ENCODE results near the gene LCOR. TPM values are rescaled to one million over a fixed set of nuclear protein-coding genes. Genes with fewer than 3 reads are reported as not detected.

The LCOR gene
- total RNA-seq, 4 donors from 2014 or later = 29.1 to 60.9 (median 42.4) TPM

GRCh38 chr10:96856317-96856716, 24.2 kb downstream of the LCOR start:
- peaks cover 10 to 25% of the 10 kb centered on the region in 2 donors for H3K4me1 ChIP-seq
- 89 to 91% methylated on average over 3 of the region's 3 CpGs for WGBS, 2 donors

DNA sequence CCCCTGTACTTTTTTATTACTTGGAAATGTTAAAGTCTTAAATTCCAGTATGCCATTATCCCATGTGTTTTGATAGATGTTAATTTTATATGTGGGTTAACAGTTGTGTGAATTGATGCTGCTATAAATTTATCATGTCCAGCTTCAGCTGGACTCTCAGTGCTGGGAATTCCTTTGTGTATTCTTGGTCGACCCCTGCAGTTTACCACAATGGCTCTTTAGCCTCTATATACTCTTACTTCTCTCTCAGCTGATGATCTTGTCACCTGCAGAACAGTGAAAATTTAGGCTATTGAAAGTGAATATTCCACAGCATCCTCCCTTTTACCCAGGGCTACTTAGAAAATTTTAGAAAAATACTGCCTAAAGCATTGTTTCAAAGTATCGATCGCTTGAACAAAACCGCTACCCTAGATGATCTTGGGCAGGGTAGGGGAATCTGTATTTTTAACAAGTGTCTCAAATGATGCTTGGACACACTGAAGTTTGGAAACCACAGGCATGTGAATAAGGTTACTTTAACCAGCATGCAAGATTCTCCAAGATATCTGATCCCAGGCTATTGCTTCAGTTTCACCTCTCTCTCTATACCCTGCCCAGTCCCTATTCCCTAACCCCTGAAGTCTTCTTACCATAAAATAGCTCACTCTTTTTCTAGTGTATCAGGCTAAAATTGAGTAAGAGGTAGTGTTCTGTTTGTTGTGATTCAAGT, 25.4 kb downstream of the LCOR start:
- DNase-seq = no peak
- Histone ChIP-seq H3K4me3 (replicated peaks in 1 of 3) (no peak overlapping the region), H3K27me3 (no peaks in the 10 kb centered on the region), H3K9me3 (no peaks in the 10 kb centered on the region), H3K27ac (no peak overlapping the region), H3K36me3 (no peaks in the 10 kb centered on the region), H3K4me1 (peaks cover 10 to 25% of the 10 kb centered on the region in 2 donors)
- TF ChIP-seq, protein P1, sequence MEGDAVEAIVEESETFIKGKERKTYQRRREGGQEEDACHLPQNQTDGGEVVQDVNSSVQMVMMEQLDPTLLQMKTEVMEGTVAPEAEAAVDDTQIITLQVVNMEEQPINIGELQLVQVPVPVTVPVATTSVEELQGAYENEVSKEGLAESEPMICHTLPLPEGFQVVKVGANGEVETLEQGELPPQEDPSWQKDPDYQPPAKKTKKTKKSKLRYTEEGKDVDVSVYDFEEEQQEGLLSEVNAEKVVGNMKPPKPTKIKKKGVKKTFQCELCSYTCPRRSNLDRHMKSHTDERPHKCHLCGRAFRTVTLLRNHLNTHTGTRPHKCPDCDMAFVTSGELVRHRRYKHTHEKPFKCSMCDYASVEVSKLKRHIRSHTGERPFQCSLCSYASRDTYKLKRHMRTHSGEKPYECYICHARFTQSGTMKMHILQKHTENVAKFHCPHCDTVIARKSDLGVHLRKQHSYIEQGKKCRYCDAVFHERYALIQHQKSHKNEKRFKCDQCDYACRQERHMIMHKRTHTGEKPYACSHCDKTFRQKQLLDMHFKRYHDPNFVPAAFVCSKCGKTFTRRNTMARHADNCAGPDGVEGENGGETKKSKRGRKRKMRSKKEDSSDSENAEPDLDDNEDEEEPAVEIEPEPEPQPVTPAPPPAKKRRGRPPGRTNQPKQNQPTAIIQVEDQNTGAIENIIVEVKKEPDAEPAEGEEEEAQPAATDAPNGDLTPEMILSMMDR (IDR thresholded peaks at IDR 0.05) = no peak
- TF ChIP-seq POLR2A (IDR thresholded peaks at IDR 0.05) = no peak
- intact Hi-C loops (cut with DNase I) = no loop called here
- WGBS, 2 donors = 91 to 92% methylated on average over 4 of the region's 4 CpGs

More at GRCh38 chr10:96856317-96856716, 24.2 kb downstream of the LCOR start:
- no peaks in the 10 kb centered on the region for H3K27me3 ChIP-seq
- H3K27ac ChIP-seq = no peak overlapping the region
- H3K4me3 ChIP-seq (replicated peaks in 1 of 3) = no peak overlapping the region
- no peak for DNase-seq
- intact Hi-C loops (cut with DNase I) = no loop called here
- no peaks in the 10 kb centered on the region for H3K36me3 ChIP-seq
- TF ChIP-seq, protein P1 (IDR thresholded peaks at IDR 0.05) = no peak
- TF ChIP-seq POLR2A (IDR thresholded peaks at IDR 0.05) = no peak
- no peaks in the 10 kb centered on the region for H3K9me3 ChIP-seq

DNA sequence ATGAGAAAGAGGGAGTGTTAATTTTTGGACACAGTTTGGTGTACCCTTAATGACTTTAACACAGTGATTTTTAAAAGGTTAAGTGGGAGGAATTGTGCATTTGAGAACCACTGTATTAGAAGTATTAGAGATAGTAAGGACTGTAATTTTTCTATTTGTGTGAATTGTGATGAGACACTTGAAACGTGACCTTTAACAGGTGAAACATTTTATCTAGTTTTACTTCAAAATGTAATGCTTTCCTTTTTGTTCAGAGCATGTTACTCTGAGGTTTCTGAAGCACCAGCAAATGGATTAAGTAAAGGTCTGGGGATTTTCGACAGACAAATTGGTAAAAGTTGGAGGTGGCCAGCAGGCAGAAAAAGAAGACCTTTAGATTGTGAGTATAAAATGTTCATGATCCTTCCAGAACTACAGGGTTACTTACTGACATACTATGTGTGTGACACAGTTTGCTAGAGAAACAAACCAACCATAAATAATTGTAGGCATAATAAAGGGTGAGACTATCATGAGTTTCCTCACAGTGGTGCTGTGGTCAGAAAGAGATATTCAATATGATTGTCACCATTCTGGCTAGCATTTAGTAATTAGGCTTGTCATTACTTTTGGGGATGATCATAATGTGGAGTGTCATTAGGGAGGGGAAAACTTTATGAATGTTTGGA, 26.1 kb downstream of the LCOR start:
- Histone ChIP-seq H3K9me3 (no peaks in the 10 kb centered on the region), H3K4me3 (replicated peaks in 1 of 3) (no peak overlapping the region), H3K27me3 (no peaks in the 10 kb centered on the region), H3K27ac (no peak overlapping the region), H3K4me1 (peaks cover 10 to 25% of the 10 kb centered on the region in 2 donors), H3K36me3 (no peaks in the 10 kb centered on the region)
- TF ChIP-seq, protein P1 (IDR thresholded peaks at IDR 0.05) = no peak
- TF ChIP-seq POLR2A (IDR thresholded peaks at IDR 0.05) = no peak
- 75 to 76% methylated on average over 2 of the region's 2 CpGs for WGBS, 2 donors
- no peak for DNase-seq
- intact Hi-C loops (cut with DNase I) = no loop called here

GRCh38 chr10:96858706-96859050, 26.6 kb downstream of the LCOR start:
- 64 to 69% methylated on average over 2 of the region's 2 CpGs for WGBS, 2 donors

DNA sequence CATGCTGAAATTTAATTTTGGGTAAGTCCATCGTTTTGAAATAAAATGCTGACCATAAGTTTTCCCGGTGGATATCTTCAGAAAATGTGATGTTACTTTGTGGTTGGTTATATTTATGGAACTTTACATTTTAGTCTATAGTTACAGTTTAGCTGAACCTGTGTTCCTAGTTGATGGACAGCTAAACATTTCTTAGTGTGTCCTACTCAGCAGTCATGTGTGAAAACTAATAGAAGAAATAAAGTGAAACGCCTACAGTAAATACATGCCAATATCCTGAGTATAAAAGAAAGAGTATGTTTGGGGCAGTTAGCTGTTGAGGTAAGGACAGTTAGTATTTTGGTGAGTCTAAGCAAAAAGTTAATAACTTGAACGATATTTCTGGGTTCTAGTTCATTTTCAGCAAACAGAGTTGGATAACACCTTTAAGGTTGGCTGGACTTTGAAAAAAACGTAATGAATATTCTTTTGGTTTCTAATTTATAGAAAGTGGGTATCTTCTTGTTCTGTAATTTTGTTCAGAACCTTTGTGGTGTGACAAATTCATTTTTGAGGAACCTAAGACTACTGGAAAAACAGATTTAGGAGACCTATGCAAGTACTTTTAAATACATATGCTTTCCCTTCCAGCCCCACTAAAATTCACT, 28.7 kb downstream of the LCOR start:
- Histone ChIP-seq H3K27me3 (no peaks in the 10 kb centered on the region), H3K4me1 (peaks cover 23 to 33% of the 10 kb centered on the region in 2 donors), H3K36me3 (no peaks in the 10 kb centered on the region), H3K27ac (no peak overlapping the region), H3K4me3 (replicated peaks in 1 of 3) (no peak overlapping the region), H3K9me3 (no peaks in the 10 kb centered on the region)
- intact Hi-C loops (cut with DNase I) = no loop called here
- TF ChIP-seq, protein P1 (IDR thresholded peaks at IDR 0.05) = no peak
- TF ChIP-seq POLR2A (IDR thresholded peaks at IDR 0.05) = no peak
- 88 to 89% methylated on average over 5 of the region's 5 CpGs for WGBS, 2 donors
- DNase-seq = no peak

More at GRCh38 chr10:96858706-96859050, 26.6 kb downstream of the LCOR start:
- Histone ChIP-seq H3K27me3 (no peaks in the 10 kb centered on the region), H3K4me1 (peaks cover 14 to 25% of the 10 kb centered on the region in 2 donors), H3K27ac (no peak overlapping the region), H3K36me3 (no peaks in the 10 kb centered on the region), H3K4me3 (replicated peaks in 1 of 3) (no peak overlapping the region), H3K9me3 (no peaks in the 10 kb centered on the region)
- DNase-seq = no peak
- intact Hi-C loops (cut with DNase I) = no loop called here
- TF ChIP-seq POLR2A (IDR thresholded peaks at IDR 0.05) = no peak

Data from thyroid gland (tissue), 4 donors.